Fibroblast of villous mesenchyme (primary cell): Measurements from ENCODE around the gene PDZRN3. TPM values are rescaled to one million over a fixed set of nuclear protein-coding genes. Genes with fewer than 3 reads are reported as not detected.
"Not testable (repeated sequence)": the region's sequence is repeated elsewhere in the genome, so short reads cannot be mapped to it uniquely, and the experiment has no call there.

ENCODE experiments used
- DNase-seq: peaks from one replicate; pipeline ENCODE4 v3.0.0-alpha.2; 2010; ENCODE audit warnings: low read depth
- H3K4me3 ChIP-seq: 2 replicates; pipeline ENCODE4 v1.5.1; 2011; ENCODE audit warnings: low read depth, mild to moderate bottlenecking, low read length
- CTCF ChIP-seq: IDR thresholded peaks from 2 replicates; pipeline ENCODE4 v1.5.1; 2012; ENCODE audit warnings: low read depth, mild to moderate bottlenecking, low read length; ENCODE audit not compliant: insufficient read depth
- total RNA-seq: library from RNA; depleted of rRNA; stranded (reverse); fragments of >200 nt; gene quantifications from 2 replicates; pipeline ENCODE4 v1.2.3, GENCODE V29; 2012

Gene PDZRN3
- total RNA-seq, 1 donor: 33.7 TPM

- no peak for TF ChIP-seq CTCF
- H3K4me3 ChIP-seq: no peak overlapping the region
- no peak for DNase-seq
Measured at GRCh38 chr3:73575519-73575918, 49.2 kb downstream of the PDZRN3 start.

GRCh38 chr3:73573204-73573603 is 51.5 kb downstream of the PDZRN3 start:
- no peak for DNase-seq
- no peak for TF ChIP-seq CTCF
- no peak overlapping the region for H3K4me3 ChIP-seq

GRCh38 chr3:73572368-73572767 is 52.4 kb downstream of the PDZRN3 start:
- no peak for TF ChIP-seq CTCF
- DNase-seq: no peak
- no peak overlapping the region for H3K4me3 ChIP-seq

- no peak for DNase-seq
- no peak for TF ChIP-seq CTCF
- H3K4me3 ChIP-seq: no peak overlapping the region
Measured at GRCh38 chr3:73571238-73571794, 53.4 kb downstream of the PDZRN3 start.

- no peak for TF ChIP-seq CTCF
- no peak overlapping the region for H3K4me3 ChIP-seq
- DNase-seq: no peak
Measured at GRCh38 chr3:73569246-73569760, 55.4 kb downstream of the PDZRN3 start.

- no peak overlapping the region for H3K4me3 ChIP-seq
- no peak for TF ChIP-seq CTCF
- DNase-seq: no peak
Measured at GRCh38 chr3:73568371-73568862, 56.3 kb downstream of the PDZRN3 start.

- DNase-seq, H3K4me3 ChIP-seq: not testable (repeated sequence)
Measured at GRCh38 chr3:73565374-73565773, 59.4 kb downstream of the PDZRN3 start.
